Epithelial cell of proximal tubule (primary cell): ENCODE results near the gene FHL2. TPM values are rescaled to one million over a fixed set of nuclear protein-coding genes. Genes with fewer than 3 reads are reported as not detected.

Source experiments
- DNase-seq: peaks from one replicate; pipeline ENCODE4 v3.0.0-alpha.2; 2011; ENCODE audit warnings: low read depth
- H3K4me3 ChIP-seq: 2 replicates; pipeline ENCODE4 v1.5.1; 2011; ENCODE audit warnings: low read depth, mild to moderate bottlenecking, low read length
- total RNA-seq: library from RNA; depleted of rRNA; stranded (reverse); fragments of >200 nt; gene quantifications from 2 replicates; pipeline ENCODE4 v1.2.3, GENCODE V29; 2015
- TF ChIP-seq, protein P1 (sequence below): conservative IDR thresholded peaks from 2 replicates; pipeline ENCODE4 v1.5.1; 2012; ENCODE audit warnings: low read depth, mild to moderate bottlenecking, low read length

The FHL2 gene
- total RNA-seq, 1 donor from 2014 or later, result 237 TPM

DNA sequence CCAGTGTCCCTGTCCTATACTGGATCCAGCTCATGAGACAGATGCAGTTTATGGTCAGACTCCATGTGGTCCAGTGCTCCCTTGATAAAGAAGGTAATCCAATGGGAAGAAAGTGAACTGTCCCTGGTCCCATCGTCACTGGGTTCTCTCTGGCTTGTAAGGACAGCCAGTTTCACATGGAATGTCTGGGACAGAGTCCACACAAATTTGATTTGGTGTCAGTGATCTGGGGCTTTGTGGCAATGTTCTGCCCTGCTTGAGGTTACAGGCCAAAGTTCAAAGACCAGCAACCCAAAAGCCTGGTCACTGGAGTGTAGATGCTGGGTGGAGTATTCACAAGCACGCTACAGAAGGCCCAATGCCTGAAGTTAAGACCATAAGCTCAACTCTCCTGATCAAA, 22.2 kb upstream of the FHL2 start:
- H3K4me3 ChIP-seq, result no peak overlapping the region
- TF ChIP-seq, protein P1, sequence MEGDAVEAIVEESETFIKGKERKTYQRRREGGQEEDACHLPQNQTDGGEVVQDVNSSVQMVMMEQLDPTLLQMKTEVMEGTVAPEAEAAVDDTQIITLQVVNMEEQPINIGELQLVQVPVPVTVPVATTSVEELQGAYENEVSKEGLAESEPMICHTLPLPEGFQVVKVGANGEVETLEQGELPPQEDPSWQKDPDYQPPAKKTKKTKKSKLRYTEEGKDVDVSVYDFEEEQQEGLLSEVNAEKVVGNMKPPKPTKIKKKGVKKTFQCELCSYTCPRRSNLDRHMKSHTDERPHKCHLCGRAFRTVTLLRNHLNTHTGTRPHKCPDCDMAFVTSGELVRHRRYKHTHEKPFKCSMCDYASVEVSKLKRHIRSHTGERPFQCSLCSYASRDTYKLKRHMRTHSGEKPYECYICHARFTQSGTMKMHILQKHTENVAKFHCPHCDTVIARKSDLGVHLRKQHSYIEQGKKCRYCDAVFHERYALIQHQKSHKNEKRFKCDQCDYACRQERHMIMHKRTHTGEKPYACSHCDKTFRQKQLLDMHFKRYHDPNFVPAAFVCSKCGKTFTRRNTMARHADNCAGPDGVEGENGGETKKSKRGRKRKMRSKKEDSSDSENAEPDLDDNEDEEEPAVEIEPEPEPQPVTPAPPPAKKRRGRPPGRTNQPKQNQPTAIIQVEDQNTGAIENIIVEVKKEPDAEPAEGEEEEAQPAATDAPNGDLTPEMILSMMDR, result no peak
- no peak for DNase-seq

DNA sequence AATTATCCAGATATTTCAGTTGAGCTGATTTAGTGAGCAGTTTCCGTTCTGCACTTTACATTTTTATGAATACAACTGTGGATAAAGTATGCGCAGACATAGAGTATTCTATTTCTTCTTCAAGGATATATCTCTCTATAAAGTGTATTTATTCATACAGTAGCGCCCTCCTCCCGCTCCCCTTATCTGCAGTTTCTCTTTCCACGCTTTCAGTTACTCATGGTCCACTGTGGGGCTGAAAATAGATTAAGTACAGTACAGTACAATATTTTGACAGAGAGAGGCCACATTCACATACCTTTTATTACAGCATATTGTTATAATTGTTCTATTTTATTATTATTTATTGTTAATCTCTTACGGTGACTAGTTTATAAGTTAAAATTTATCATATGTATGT, 19.7 kb upstream of the FHL2 start:
- TF ChIP-seq, protein P1, result no peak

DNA sequence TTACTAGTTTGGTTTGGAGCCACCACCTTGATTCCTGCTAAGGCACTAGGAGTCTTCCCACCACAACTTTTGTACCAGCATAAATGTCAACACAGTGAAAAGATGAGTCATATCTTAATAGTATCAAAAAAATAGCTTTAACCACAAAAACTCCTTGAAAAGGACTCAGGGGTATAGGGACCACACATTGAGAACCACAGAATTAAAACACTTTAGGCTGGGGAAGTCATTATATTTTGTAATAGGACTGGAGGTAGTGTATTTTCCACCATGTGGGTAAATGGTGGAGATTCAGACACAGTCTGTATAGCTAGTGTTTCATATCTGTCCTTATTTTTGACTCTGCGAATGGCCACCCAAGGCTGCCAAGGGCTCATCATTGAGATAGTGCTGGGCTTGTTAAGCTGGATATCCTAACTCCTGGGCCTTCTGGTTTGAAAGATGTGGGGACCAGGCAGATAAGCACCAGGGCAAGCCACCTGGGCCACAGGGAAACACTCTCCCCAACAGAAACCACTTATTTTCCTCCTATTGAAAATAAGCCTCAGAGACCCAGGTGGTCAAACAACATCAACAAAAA, 19.1 kb upstream of the FHL2 start:
- TF ChIP-seq, protein P1, result no peak
- DNase-seq, result no peak

More for the DNA sequence above, 19.7 kb upstream of the FHL2 start:
- no peak overlapping the region for H3K4me3 ChIP-seq
- DNase-seq, result no peak

DNA sequence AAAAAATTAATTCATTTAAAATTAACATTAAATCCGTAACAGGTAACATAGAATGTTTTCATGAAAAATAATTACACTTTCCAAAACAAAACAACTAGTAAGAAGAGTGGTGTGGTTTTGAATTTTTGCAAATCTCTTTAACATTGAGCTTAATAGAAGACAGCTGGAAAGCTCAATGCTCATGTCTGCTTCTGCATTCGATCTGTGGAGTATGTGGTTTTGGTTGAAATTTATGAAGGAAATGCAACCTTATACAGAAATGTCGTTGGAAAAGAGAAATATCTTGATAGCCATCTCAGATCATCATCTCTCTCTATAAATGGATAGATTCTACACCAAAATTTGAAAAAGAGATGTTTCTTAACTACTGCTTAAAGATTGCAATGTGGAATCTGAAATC, 17.3 kb upstream of the FHL2 start:
- DNase-seq, result no peak
- H3K4me3 ChIP-seq, result no peak overlapping the region
- TF ChIP-seq, protein P1, result no peak

More for the DNA sequence above, 19.1 kb upstream of the FHL2 start:
- no peak overlapping the region for H3K4me3 ChIP-seq

DNA sequence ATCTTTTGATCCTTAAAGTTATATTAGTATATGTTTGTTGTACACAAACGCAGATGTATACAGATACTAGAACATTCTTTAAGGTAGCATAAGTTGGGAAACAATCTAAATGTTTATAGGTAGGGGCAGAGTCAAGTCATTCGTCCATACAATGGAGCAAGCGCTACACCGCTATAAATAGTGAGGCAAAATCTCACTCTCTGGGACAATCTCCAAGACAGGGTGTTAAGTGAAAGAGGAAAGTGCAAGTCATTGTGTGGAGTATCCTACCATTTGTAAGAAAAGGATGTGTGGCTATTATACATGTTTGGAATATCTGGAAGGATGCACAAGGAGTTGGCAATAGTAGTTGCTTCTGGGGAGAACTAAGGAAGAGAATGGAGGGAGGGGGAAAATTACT, 16.2 kb upstream of the FHL2 start:
- TF ChIP-seq, protein P1, result no peak
- DNase-seq, result no peak
- no peak overlapping the region for H3K4me3 ChIP-seq

DNA sequence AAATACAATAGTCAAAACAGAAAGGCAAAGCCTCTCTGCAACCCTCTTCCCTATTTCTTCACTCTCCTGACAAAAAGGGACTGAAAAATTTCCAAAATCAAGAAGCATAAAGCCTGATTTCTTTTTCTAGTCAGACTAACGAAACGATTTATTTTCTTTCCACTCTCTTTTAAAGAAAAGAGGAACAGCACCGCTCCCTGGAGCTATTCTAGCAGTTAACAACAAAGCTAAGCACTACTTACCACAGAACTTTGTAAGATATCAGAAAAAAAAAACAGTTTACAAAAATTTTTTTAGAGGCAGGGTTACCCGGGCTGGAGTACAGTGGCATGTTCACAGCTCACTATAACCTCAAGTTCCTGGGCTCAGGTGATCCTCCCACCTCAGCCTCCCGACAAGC, 14.4 kb upstream of the FHL2 start:
- DNase-seq, result no peak
- no peak overlapping the region for H3K4me3 ChIP-seq
- TF ChIP-seq, protein P1, result no peak

DNA sequence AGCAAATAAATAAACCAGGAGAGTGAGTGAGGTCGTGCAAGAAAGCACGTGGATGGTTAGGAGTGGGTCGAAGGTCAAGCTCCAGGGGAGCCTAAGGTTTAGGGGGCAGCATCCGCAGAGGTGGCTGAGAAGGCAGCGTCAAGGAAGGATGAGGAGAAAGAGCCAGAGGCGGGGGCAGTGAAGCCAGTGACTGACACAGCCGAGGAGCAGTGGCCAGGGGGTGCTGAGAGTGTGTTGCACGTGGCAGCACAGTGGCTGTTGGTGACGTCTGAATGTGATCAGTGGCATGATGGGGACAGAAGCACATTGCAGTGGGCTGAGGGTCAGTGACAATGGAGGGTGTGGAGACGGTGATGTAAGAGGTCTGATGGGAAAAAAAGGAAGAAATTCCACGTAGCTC, 13.7 kb upstream of the FHL2 start:
- TF ChIP-seq, protein P1, result no peak
- DNase-seq, result no peak
- no peak overlapping the region for H3K4me3 ChIP-seq
